Left ventricle myocardium superior (tissue), 1 donor: ENCODE results near the gene EPAS1. TPM values are rescaled to one million over a fixed set of nuclear protein-coding genes. Genes with fewer than 3 reads are reported as not detected.

Experiments used
- ATAC-seq: fragments of 200-7000 bp; cut with Tn5 transposase; one replicate; pipeline ENCODE4 v1.9.1; 2020; ENCODE audit warnings: mild to moderate bottlenecking, moderate library complexity
- DNase-seq: peaks from one replicate; pipeline ENCODE4 v3.0.0-alpha.2; 2020
- intact Hi-C: fragments of 100-400 bp; cut with micrococcal nuclease; formaldehyde crosslinking; loops from one replicate; pipeline ENCODE4 v1.11.0; 2022
- long read RNA-seq: library from polyadenylated mRNA; unstranded; transcript quantifications from one replicate; pipeline ENCODE4 v2.0.0, GENCODE V29; 2021
- total RNA-seq: library from RNA; stranded (reverse); fragmentation: NEBNext Ultra II Directional; extraction: Animal tissue kit (Norgen Biotek cat#: 25700); gene quantifications from one replicate; pipeline ENCODE4 v1.2.1, GENCODE V29; 2021
- donor health status: DM: no; HTN: yes; CAD: no; lungs with severe emphysema.

Gene EPAS1
- 212 TPM for total RNA-seq
- long read RNA-seq, transcript EPAS1-206 (5 exons, 3,622 nt): major isoform, 7 of 41 reads
- long read RNA-seq, partial matches to known transcripts: 14 of 41 reads
- long read RNA-seq, other reads (novel, unspliced or antisense): 20 of 41 reads

DNA sequence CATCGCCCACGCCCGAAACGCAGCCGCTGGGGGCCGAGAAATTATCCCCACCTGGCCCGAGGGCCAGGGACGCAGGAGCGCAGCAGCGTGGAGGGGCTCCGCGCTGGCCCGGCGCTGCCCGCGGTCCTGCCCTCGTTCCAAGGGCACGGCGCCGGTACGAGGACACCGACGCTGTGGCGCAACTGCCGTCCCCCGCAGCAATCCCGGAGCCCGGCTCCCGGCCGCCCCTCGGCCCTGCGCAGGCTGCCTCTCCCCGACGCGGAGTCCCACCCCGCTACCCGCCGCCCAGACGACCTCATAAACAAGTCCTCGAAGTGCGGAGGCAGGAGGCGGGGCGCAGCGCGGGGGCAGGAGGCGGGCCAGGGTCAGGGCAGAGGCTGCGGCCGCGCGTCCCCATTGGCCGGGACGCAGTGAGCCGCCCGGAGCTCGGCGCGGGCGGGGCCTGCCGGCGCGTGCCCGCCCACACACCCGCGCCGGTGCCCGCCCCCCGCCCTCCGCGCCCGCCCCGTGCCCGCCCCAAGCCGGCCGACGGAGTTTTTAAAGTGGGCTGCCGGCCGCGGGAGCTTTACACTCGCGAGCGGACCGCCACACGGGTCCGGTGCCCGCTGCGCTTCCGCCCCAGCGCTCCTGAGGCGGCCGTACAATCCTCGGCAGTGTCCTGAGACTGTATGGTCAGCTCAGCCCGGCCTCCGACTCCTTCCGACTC, at the start of gene EPAS1:
Gene EPAS1, plus strand, starts transcription at position 568 of the 706 bp plus-strand sequence. CDS start 505 bp downstream, outside the sequence.
- DNase-seq: peak; percentile 98
- intact Hi-C loops: no loop called here

DNA sequence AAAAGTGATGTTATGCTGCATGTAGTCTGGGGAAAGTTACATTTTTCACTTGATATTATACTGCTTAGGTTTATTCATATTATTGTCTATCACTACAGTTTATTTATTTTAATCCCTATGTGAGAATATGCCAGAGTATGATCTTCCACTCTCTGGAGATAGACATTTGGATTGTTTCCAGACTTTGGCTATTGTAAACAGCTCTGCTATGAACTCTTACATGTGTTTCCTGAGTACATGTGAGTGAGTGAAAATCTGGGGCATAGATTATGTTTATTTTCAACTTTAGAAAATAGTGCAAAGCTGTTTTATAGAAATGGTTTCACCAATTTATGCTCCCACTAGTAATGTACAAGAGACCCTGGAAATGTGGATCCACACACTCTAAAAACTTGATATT, 49.0 kb upstream of the EPAS1 start:
- peak; percentile 63 for ATAC-seq

More for the DNA sequence above, at the start of gene EPAS1:
- peak; percentile 81 for ATAC-seq

DNA sequence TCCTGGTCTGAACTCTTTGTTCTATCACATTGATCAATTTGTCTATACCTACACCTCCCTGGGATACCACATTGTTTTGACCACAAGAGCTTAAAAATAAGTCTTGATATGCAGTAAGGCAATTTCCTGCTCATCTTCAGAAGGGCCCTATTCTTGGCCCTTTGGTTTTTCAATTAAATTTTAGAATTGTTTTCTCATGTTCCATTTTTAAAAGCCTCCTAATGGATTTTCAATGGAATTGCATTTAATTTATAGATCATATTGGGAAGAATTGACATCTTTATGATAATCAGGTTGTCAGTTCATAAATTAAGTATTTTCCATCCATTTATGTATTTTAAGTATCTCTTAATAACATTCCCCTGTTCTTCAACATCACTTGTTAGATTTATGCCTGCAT, 47.6 kb upstream of the EPAS1 start:
- intact Hi-C loops: no loop called here
- DNase-seq: no peak
- ATAC-seq: no peak

More for the DNA sequence above, 49.0 kb upstream of the EPAS1 start:
- DNase-seq: no peak
- intact Hi-C loops: no loop called here

DNA sequence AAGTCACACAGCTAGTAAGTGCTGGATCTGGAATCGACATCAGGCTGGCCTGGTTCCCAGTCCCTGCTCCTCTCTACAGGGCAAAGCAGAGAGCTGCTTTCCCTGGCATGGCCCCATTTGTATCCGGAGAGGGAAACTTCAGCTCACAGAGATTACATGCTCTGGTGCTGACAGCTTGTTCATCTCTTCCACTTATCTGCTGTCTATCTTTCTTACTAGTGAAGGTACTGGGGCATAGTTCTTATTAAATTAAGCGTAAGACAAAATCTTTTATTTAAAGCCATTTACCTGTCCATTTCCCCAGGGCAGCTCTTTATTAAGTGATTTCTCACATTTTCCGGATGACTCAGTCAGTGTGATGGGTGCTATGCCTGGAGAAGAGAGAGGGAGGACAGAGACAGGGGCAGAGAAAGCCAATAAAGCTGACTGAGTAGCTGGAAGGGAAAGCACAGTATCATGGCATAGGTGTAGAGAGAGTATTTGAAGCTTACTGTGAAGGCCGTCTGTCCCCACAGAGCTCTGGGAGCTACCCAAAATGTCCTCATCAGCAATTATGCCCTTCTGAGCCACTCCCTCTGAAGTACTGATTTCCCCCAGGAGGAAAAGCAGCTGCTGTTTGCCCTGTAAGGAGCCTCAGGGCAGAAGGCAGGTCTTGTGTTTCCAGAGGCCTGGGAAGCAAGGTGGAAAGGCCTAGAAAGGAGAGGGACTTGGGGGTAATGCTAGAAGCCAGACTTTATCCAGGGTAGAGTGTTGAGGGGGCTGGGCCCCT, 44.1 kb upstream of the EPAS1 start:
- peak; percentile 84 for DNase-seq
- ATAC-seq: peak; percentile 87
- intact Hi-C loops: no loop called here

DNA sequence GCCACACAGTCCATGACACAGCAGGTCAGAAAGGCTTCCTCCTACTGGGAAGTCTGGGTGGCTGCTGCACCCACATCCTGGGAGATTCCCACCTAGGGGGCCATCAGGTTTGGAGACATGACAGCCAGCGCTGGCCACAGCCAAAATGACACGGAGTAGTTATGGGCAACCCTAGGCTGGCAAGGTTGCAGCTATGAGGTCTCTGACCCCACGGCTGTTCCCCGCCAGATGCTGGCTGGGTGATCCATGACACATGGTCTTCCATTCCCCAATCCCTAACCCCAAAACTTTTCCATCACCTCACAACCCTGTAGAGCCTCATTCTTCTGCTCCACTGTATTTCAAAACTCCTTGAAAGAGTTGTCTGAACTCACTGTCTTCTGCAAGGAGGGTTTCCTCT, 42.7 kb upstream of the EPAS1 start:
- ATAC-seq (no peak), DNase-seq (no peak)
- intact Hi-C loops: no loop called here

DNA sequence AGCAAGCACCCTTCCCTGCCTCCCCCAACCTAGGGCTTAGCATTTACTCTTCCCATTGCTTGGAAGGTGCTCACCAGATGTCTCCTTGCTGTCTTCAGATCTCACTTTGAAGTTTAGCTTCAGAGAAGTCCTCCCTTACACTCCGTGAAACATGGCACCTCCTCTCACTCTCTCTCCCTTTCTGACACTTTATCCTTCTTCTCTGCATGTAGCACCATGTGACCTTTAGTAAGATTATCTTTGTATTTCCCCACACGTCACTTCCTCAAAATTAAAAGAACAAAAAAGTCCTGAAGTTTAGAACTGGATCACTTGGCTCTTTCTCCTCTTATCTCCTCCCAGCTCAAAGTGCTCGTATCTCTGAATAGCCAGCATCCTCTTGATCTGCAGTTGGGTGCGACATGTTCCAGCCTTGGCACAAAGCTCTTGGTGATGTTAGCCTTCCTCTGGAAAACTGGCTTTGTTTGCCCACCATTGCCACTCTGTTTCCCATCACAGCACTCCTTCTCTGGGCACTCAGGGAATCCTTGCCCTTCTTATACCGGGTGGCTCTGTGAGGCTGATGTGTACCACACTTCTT, 40.6 kb upstream of the EPAS1 start:
- intact Hi-C loops: no loop called here
- DNase-seq: no peak
- no peak for ATAC-seq

DNA sequence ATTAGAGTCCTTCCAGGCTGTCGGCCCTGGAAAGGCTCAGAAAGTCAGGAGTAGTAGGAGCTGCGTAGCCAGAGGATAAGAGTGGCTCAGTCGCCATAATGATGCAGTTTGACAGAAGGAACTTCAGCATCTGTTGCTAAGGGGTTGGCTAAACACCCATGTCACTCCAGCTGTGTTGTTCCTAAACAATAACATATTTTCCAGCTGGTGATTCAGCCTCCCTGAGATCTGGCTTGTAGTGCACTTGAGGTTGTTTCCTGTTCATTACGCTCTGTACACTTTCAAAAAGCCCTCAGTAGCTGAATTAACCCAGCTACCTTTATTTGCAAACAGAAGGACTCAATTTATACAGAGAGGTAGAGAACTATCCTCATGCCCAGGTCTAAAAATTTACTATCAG, 39.7 kb upstream of the EPAS1 start:
- ATAC-seq (peak; percentile 47), DNase-seq (no peak)
- intact Hi-C loops: no loop called here

DNA sequence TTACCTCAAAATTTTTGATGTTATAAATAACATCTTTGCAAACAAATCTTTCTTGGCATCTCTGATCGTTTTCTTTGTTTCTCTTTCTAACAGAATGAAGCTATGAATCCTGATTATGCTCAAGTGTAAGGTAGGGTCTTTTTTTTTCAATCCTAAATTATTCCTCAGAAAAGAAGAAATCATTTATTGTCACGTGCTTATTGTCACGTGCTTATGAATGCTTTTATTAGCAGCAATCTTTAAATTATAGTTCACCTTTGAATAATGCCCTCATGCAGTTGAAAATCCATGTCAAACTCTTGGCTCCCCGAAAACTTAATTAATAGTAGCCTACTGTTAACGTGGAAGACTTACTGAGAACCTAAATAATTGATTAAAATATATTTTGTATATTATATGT, 39.2 kb upstream of the EPAS1 start:
- no peak for ATAC-seq

DNA sequence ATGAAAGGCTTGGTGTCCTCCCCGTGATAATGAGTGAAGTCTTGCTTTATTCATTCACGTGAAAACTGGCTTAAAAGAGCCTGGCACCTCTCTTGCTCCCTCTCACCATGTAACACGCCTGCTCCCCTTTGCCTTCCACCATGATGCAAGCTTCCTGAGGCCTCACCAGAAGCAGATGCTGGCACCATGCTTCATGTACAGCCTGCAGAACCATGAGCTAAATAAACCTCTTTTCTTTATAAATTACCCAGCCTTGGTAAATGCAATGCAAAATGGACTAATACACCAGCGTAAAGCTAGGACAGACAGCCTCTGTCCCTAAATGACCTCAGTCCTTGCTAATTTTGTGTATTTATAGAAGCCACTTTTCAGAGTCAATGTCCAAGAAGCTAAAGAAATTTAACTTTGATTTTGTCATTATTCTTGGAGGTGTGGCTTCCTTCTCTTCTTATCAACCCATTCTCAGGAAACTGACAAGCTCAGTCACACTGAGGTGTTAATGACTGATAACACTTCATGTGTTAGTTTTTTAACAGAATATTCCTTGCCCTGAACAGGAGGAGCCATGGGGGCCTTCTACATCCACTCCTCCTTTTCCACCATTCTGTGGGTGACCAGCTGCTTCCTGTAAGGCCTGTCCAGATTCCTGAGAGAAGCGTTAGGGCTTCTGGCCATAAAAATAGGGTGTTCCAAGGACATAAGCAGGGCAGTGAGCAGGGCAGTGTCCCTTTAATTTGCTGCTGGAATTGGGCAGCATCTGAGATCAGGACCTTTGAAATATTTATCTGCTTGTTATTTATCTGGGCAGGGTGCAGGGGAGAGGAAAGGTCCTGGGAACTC, 38.0 kb upstream of the EPAS1 start:
- peak; percentile 76 for ATAC-seq

More for the DNA sequence above, 39.2 kb upstream of the EPAS1 start:
- DNase-seq: no peak
- intact Hi-C loops: no loop called here

DNA sequence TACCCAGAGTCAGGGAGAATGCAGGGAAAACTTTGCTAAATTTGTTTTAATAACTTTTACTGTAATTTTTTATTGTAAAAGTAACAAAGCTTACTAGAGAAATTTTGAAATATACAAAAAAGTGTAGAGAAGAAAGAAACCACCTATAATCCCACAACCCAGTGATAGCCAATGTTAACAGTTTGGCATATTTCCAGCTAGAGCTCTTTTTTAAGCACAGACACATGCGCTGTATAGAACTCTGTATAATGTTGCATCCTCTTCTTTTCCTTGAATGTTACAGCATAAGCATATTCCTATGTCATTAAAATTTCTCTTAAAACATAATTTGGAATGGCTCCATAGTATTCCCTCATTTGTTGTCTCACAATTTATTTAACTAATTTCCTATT, 37.4 kb upstream of the EPAS1 start:
- ATAC-seq: no peak
- no peak for DNase-seq
- intact Hi-C loops: no loop called here

More for the DNA sequence above, 38.0 kb upstream of the EPAS1 start:
- DNase-seq: no peak
- intact Hi-C loops: no loop called here

DNA sequence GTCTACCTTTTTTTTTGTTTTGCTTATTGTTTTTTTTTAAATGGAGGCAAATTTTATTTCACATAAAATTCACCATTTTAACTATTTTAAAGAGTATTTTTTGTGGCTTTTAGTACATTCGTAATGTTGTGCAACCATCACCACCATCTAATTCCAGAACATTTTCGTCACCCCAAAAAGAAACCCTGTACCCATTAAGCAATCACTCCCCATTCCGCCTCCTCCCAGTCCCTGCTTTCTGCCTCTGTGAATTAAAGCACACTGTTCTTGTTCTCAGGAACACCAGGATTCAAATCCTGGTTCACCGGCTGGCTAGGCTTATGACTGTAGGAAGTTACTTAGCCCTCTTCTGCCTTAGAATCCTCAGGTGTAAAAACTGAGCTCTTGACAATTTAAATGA, 36.9 kb upstream of the EPAS1 start:
- intact Hi-C loops: no loop called here
- ATAC-seq: no peak
- DNase-seq: no peak

DNA sequence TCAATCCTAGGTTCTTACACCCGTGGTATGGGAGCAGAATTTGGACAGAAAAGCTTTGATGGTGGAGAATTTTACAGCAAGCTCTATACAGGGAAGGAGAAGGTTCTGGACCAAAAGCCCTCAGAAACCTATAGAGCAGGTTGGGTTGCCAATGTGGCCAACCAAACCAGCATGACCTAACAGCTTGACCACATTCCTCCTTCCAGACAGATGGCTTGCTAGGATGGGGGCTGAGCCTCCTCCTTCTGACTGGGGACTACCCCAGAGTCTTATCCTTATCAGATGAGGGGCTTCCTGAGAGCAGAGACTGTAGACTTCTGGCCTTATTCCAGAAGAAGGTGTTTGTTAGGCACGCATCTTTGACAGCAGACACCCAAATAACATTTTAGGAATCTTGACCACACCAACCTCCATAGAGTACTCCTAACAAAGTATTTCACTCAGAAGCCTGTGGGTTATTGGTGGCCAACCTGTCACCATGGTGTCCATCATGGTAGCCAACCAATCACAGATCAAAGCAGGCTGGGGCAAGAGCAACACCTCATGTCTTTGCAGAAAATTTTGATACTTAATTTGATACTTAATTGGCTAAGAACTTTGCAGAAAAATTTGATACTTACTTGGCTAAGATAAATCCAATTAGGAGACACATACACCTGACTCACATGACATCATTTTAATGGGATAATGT, 34.8 kb upstream of the EPAS1 start:
- ATAC-seq (no peak), DNase-seq (no peak)
- intact Hi-C loops: no loop called here

DNA sequence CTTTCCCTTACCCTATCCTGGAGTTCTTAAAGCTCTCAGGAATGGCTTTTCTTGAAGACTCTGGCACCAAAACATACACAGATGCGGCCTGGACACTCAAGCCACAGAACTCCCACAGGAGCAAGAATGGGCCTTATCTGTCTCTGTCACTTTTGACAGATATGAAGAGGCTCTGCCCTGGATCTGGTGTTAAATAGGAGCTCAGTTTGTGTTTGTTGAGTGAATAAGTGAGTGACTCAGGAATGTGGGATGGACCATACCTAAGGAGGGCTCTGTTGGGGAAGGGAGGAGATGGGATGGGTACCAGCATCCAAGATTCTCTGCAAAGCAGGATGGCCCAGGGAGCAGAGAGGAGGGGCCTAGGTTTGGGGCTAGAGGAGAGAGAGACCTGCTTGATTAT, 33.9 kb upstream of the EPAS1 start:
- intact Hi-C loops: no loop called here
- no peak for ATAC-seq
- DNase-seq: no peak

DNA sequence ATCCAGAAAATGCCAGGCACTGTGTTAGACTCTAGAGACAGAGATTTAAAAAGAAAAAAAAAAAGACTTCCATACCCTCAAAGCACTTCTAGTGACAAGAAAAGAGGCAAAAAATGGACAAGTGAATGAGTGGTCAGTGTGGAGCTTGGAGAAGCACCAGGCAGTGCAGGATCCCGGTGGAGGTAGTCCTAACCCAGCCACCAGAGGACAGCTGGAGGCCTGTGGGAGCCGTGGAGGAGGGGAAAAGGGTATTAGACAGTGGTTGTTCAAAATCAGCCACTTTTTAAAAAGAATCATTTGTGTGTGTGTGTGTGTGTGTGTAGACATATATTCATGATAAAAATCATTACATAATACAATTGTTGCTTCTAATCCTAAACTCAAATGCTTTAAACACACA, 32.8 kb upstream of the EPAS1 start:
- DNase-seq: no peak

DNA sequence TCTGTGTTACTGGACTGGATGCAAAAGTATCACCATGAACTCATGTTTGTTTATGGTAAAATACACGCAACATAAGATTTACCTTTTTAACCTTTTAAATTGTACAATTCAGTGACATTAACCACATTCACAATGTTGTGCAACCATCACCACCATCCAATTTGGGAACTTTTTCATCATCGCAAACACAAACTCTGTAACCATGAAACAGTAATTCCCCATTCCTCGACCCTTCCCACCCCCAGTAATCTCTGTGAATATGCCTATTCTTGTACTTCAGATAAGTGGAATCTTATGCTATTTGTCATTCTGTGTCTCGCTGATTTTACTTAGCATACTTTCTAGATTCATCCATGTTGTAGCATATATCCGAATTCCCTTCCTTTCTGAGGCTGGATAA, 31.1 kb upstream of the EPAS1 start:
- intact Hi-C loops: no loop called here
- DNase-seq: no peak

More for the DNA sequence above, 32.8 kb upstream of the EPAS1 start:
- ATAC-seq: no peak
- intact Hi-C loops: no loop called here

DNA sequence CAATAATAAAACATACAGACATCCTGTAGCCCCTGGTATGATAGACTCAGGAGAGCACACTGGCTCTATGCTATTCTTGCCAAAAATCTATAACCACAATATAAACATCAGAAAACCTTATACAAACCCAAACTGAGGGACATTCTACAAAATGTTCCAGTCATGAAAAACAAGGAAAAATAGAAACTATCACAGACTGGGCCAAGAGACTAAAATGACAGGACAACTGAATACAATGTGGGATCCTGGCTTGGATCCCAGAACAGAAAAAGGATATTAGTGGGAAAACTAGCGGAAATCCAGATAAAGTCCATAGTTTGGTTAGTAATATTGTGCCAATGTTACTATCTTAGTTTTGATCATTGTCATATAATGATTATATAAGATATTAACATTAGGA, 29.6 kb upstream of the EPAS1 start:
- DNase-seq (no peak), ATAC-seq (peak; percentile 34)
- intact Hi-C loops: no loop called here

More for the DNA sequence above, 31.1 kb upstream of the EPAS1 start:
- ATAC-seq: no peak

DNA sequence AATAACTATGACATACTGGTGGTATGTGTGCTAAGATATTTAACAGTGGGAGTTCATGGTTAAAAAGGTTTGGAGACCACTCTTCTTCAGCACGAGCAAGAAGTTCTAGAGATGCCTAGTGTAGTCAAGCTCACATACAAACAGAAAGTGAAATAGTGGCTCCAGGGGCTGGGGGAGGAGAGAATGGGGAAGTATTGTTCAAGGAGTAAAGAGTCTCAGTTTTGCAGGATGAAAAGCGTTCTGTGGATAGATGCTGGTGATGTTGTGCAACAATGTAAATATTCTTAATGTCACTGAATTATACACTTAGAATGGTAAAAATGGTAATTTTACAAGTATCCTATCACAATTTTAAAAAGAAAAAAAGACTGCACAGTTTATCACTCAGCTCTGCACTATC, 29.0 kb upstream of the EPAS1 start:
- intact Hi-C loops: no loop called here
- no peak for DNase-seq
- ATAC-seq: peak; percentile 40

DNA sequence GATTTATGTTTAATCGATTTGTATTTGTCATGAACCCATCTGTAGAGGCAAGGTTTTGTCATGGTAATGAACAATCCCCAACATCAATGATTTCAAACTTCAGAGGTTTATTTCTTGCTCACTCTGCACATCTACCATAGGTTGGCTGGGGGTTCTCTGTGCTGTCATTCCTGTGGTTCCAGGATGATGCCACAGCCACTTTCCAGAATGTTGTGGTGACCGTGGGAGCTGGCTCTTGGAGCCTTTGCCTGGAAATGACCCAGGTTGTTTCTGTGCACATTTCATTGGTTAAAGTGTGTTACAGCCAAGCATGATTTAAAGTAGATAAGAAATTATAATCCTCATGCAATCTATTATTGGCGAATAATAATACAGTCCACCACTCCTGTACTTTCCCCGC, 28.2 kb upstream of the EPAS1 start:
- no peak for DNase-seq
- ATAC-seq: no peak
- intact Hi-C loops: no loop called here
